ENCODE data around the gene CSNK1A1L. TPM values are rescaled to one million over a fixed set of nuclear protein-coding genes. Genes with fewer than 3 reads are reported as not detected.

Gene CSNK1A1L
- total and polyA plus RNA-seq, 2 donors (not counting 3 experiments of a cell fraction or from before 2014, with no cell fraction given) = not detected

DNA sequence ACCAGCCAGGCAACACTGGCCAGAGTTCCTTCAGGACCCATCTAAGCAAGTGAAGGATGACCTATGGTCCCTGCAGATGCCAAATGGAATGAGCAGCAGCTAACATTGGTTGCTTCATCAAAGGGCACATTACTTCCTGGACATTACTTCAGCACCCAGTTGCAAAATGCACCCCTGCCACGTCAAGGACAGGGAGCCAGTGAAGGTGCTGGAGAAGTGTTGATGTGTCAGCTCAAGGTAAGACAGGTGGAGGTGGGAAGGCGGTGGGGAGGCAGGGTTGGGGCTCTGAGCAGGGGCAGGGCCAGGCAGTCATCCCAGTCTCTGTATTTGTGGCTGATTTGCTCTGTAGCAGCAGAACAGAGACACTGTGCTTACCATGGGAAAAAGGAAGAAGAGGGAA, 14.6 kb downstream of the CSNK1A1L start:
- Histone ChIP-seq H4K20me1 (replicated peaks; ENCODE audit: control insufficient read depth, extremely low read depth, insufficient read depth, low read length) (no peaks in the 10 kb centered on the region), H3K9me3 (replicated peaks; ENCODE audit: control insufficient read depth, insufficient read depth, low read length) (no peaks in the 10 kb centered on the region), H3K4me1 (ENCODE audit: control insufficient read depth, extremely low read depth, insufficient read depth, low read length) (no peaks in the 10 kb centered on the region), H3K9ac (replicated peaks; ENCODE audit: extremely low read depth, insufficient read depth, low read length) (no peak overlapping the region), H3K9me1 (replicated peaks; ENCODE audit: control insufficient read depth, extremely low read depth, insufficient read depth, low read length) (no peaks in the 10 kb centered on the region), H3K27me3 (ENCODE audit: control insufficient read depth in 2 of 2, insufficient read depth in 2 of 2, low read length in 2 of 2) (peaks cover 2 to 8% of the 10 kb centered on the region in 2 experiments), H3K27ac (ENCODE audit: insufficient read depth, low read depth, low read length) (no peak overlapping the region), H3K4me3 (replicated peaks in 1 of 3; ENCODE audit: insufficient read depth in 1 of 3, low read depth in 1 of 3, low read length in 3 of 3) (no peak overlapping the region), H3K36me3 (ENCODE audit: control insufficient read depth in 2 of 2, extremely low read depth in 1 of 2, insufficient read depth in 2 of 2, low read length in 2 of 2) (no peaks in the 10 kb centered on the region), H3K4me2 (ENCODE audit: insufficient read depth, low read length) (no peak overlapping the region), H3K79me2 (ENCODE audit: control insufficient read depth, insufficient read depth, low read length) (no peaks in the 10 kb centered on the region), H2AFZ (ENCODE audit: low read depth, low read length) (no peak overlapping the region)
- no TSS peak for BruUV-seq (replicated peaks)
- DNase-seq (ENCODE audit: low read depth, low spot score) (no peak), FAIRE-seq (no peak)
- TF ChIP-seq, protein P1, sequence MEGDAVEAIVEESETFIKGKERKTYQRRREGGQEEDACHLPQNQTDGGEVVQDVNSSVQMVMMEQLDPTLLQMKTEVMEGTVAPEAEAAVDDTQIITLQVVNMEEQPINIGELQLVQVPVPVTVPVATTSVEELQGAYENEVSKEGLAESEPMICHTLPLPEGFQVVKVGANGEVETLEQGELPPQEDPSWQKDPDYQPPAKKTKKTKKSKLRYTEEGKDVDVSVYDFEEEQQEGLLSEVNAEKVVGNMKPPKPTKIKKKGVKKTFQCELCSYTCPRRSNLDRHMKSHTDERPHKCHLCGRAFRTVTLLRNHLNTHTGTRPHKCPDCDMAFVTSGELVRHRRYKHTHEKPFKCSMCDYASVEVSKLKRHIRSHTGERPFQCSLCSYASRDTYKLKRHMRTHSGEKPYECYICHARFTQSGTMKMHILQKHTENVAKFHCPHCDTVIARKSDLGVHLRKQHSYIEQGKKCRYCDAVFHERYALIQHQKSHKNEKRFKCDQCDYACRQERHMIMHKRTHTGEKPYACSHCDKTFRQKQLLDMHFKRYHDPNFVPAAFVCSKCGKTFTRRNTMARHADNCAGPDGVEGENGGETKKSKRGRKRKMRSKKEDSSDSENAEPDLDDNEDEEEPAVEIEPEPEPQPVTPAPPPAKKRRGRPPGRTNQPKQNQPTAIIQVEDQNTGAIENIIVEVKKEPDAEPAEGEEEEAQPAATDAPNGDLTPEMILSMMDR (IDR thresholded peaks at IDR 0.05; ENCODE audit: extremely low read depth in 1 of 2, insufficient read depth in 1 of 2, low read depth in 1 of 2, low read length in 2 of 2) = no peak
- TF ChIP-seq POLR2AphosphoS5 (IDR thresholded peaks at IDR 0.05; ENCODE audit: insufficient read depth, low read depth, low read length) (no peak), GATA2 (IDR thresholded peaks at IDR 0.05; ENCODE audit: insufficient read depth, insufficient read length, low read depth, low read length) (no peak), JUN (IDR thresholded peaks at IDR 0.05; ENCODE audit: borderline replicate concordance, insufficient read depth, insufficient read length, low read depth) (no peak), POLR2A (IDR thresholded peaks at IDR 0.05; ENCODE audit: low read depth, low read length) (no peak), FOS (IDR thresholded peaks at IDR 0.05; ENCODE audit: borderline replicate concordance, insufficient read depth, low read length) (no peak), EZH2 (IDR thresholded peaks at IDR 0.05; ENCODE audit: borderline replicate concordance, low read depth, low read length, severe bottlenecking) (no peak), MYC (IDR thresholded peaks at IDR 0.05; ENCODE audit: low read depth, low read length) (no peak)
- TF ChIP-seq, protein P2, sequence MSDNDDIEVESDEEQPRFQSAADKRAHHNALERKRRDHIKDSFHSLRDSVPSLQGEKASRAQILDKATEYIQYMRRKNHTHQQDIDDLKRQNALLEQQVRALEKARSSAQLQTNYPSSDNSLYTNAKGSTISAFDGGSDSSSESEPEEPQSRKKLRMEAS (IDR thresholded peaks at IDR 0.05; ENCODE audit: insufficient read depth, insufficient read length) = no peak
- POLR2A ChIA-PET = no interaction called here
- intact Hi-C loops (cut with micrococcal nuclease) (no loop called here), dilution Hi-C loops (cut with MboI; ENCODE audit: extremely low pct_ligation_motif_present, low sequenced_read_pairs) (no loop called here)
- CTCF ChIA-PET = interaction anchor here (1.7 kb wide), 1 partner anchor 12 kb away, joined by 4 read pairs; no protein-coding TSS in a partner anchor

Measured in endothelial cell of umbilical vein (primary cell).